WERI-Rb-1 (cell line): ENCODE measurements around the gene FAH.

ENCODE experiments used
- DNase-seq: peaks from one replicate; pipeline ENCODE4 v3.0.0-alpha.2; 2020
- H3K27ac ChIP-seq: fragments of 250-450 bp; sonication (Bioruptor Pico); 2 replicates; pipeline ENCODE4 v1.5.1; 2020; ENCODE audit warnings: mild to moderate bottlenecking, moderate library complexity
- H3K27me3 ChIP-seq: fragments of 250-450 bp; sonication (Bioruptor Pico); 2 replicates; pipeline ENCODE4 v1.5.1; 2021; ENCODE audit warnings: mild to moderate bottlenecking, low read depth, moderate library complexity; ENCODE audit not compliant: insufficient read depth, severe bottlenecking
- H3K36me3 ChIP-seq: fragments of 250-450 bp; sonication (Bioruptor Pico); 2 replicates; pipeline ENCODE4 v1.5.1; 2020; ENCODE audit warnings: mild to moderate bottlenecking, moderate library complexity
- H3K4me3 ChIP-seq: 2 replicates; pipeline ENCODE4 v1.5.1; 2011; ENCODE audit warnings: low read depth, mild to moderate bottlenecking, control low read depth, low read length
- H3K9me3 ChIP-seq: fragments of 250-450 bp; sonication (Bioruptor Pico); 2 replicates; pipeline ENCODE4 v1.5.1; 2021; ENCODE audit warnings: mild to moderate bottlenecking, moderate library complexity; ENCODE audit not compliant: severe bottlenecking
- CTCF ChIP-seq: IDR thresholded peaks from 2 replicates; pipeline ENCODE4 v1.5.1; 2011; ENCODE audit warnings: low read depth, mild to moderate bottlenecking, control low read depth, inconsistent platforms, low read length

The FAH gene

DNA sequence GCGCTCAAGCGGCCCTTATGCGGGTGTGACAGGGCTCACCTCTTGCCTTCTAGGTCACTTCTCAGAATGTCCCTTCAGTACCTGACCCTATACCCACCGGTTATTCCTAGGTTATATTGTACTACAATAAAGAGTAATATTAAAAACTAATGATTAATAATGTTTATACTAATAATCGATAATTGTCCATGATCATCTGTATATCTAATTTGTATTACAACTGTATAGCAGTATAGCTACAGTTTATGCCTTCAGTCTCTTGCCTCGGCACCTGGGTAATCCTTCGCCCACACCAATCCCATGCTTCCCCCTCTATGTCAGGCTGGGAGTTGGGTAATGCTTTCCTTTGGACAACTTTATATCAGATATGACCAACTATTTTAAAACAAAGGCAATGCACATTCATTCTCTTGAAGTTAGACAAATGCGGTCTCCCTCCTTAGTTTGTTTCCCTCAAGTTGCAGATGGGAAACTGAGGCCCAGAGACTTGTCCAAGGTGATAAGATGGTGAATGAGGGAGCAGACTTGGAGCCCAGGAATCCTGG is 3.4 kb downstream of the FAH start:
- H3K27me3 ChIP-seq: no peaks in the 10 kb centered on the region
- TF ChIP-seq CTCF: no peak

GRCh38 chr15:80157215-80157614 is 4.4 kb downstream of the FAH start:
- Histone ChIP-seq H3K4me3 (no peak overlapping the region), H3K27me3 (no peaks in the 10 kb centered on the region), H3K36me3 (no peaks in the 10 kb centered on the region), H3K9me3 (no peaks in the 10 kb centered on the region), H3K27ac (no peak overlapping the region)
- TF ChIP-seq CTCF: no peak
- peak; percentile 30 for DNase-seq

More for the DNA sequence above, 3.4 kb downstream of the FAH start:
- Histone ChIP-seq H3K27ac (no peak overlapping the region), H3K9me3 (no peaks in the 10 kb centered on the region), H3K4me3 (no peak overlapping the region), H3K36me3 (no peaks in the 10 kb centered on the region)
- DNase-seq: no peak

- TF ChIP-seq CTCF: no peak
- no peaks in the 10 kb centered on the region for H3K36me3 ChIP-seq
- no peak for DNase-seq
- no peak overlapping the region for H3K4me3 ChIP-seq
- no peak overlapping the region for H3K27ac ChIP-seq
- no peaks in the 10 kb centered on the region for H3K27me3 ChIP-seq
- H3K9me3 ChIP-seq: no peaks in the 10 kb centered on the region
Observed at GRCh38 chr15:80159301-80159700, 6.5 kb downstream of the FAH start.

DNA sequence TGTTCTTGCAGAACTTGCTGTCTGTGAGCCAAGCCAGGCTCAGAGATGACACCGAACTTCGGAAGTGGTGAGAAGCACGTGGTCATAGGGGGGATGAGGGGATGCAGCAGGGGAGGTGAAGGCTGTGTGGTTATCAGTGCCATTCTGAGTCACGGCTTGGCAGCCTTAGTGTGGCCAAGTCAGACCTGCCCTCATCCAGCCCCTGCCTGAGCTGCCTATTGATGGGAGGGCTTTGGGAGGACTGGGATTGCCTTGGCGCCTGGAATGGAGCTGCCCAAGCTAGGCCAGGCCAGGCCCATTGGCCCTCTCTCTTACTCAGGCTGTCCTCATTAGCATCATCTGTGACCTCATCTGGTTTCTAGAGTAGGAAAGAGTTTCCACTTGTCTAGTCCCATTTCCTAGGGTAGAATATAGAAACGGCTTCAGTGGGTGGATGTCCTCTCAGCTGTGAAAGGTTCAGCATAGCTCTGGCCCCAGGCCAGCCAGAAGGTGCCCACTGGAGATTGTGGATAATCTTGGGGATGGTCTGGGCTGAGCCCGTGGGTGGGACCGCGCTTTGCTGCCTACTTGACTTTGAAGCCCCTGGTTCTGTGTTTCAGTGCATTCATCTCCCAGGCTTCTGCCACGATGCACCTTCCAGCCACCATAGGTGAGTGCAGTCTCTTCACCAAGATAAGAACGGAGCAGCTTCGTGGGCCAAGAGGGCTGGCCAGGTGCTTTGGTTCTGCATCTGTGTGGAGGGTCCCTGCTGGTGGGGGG is 7.2 kb downstream of the FAH start:
- TF ChIP-seq CTCF: no peak
- Histone ChIP-seq H3K27ac (no peak overlapping the region), H3K9me3 (no peaks in the 10 kb centered on the region), H3K27me3 (no peaks in the 10 kb centered on the region), H3K4me3 (no peak overlapping the region), H3K36me3 (no peaks in the 10 kb centered on the region)
- no peak for DNase-seq

- Histone ChIP-seq H3K27ac (no peak overlapping the region), H3K4me3 (no peak overlapping the region), H3K9me3 (no peaks in the 10 kb centered on the region), H3K27me3 (no peaks in the 10 kb centered on the region), H3K36me3 (no peaks in the 10 kb centered on the region)
- no peak for TF ChIP-seq CTCF
- no peak for DNase-seq
Observed at GRCh38 chr15:80160570-80161156, 7.9 kb downstream of the FAH start.
